ENCODE results near the gene C1QTNF8. TPM values are rescaled to one million over a fixed set of nuclear protein-coding genes. Genes with fewer than 3 reads are reported as not detected.

C1QTNF8 gene
- total RNA-seq, 2 experiments from 2014 or later: not detected

GRCh38 chr16:1102333-1102700, 6.3 kb upstream of the C1QTNF8 start:
- Histone ChIP-seq H3K79me2 (ENCODE audit: insufficient read depth, low read depth, low read length) (no peaks in the 10 kb centered on the region), H2AFZ (ENCODE audit: low read length) (no peak overlapping the region), H3K9me3 (ENCODE audit: low read length) (no peaks in the 10 kb centered on the region), H4K20me1 (ENCODE audit: insufficient read depth, low read length) (no peaks in the 10 kb centered on the region), H3K9me2 (ENCODE audit: insufficient read depth, low read length) (no peaks in the 10 kb centered on the region), H3K27ac (ENCODE audit: low read depth, low read length, poor library complexity, severe bottlenecking) (no peak overlapping the region), H3K4me1 (ENCODE audit: insufficient read depth, low read length, poor library complexity, severe bottlenecking) (no peaks in the 10 kb centered on the region), H3K4me2 (ENCODE audit: low read length) (no peak overlapping the region), H3K4me3 (ENCODE audit: low read depth, low read length, poor library complexity, severe bottlenecking) (no peak overlapping the region), H3K36me3 (ENCODE audit: insufficient read depth, low read length) (no peaks in the 10 kb centered on the region)
- no peak for TF ChIP-seq EZH2phosphoT487 (IDR thresholded peaks at IDR 0.05; ENCODE audit: borderline replicate concordance, low read depth, low read length)
- TF ChIP-seq CTCF (conservative IDR thresholded peaks at IDR 0.05; ENCODE audit: low read length): no peak
- CTCF ChIA-PET (ENCODE audit: unreplicated experiment): no interaction called here
- BruUV-seq (replicated peaks): no TSS peak
- DNase-seq (ENCODE audit: low spot score): no peak
- intact Hi-C loops (cut with micrococcal nuclease; ENCODE audit: unreplicated experiment): loop anchor here (2.0 kb wide), 1 partner anchor 290 kb away; no protein-coding TSS in a partner anchor
- POLR2A ChIA-PET: no interaction called here

GRCh38 chr16:1101573-1102332, 5.7 kb upstream of the C1QTNF8 start:
- no peaks in the 10 kb centered on the region for H3K36me3 ChIP-seq (ENCODE audit: insufficient read depth, low read length)
- H3K9me3 ChIP-seq (ENCODE audit: low read length): no peaks in the 10 kb centered on the region
- no peaks in the 10 kb centered on the region for H4K20me1 ChIP-seq (ENCODE audit: insufficient read depth, low read length)
- intact Hi-C loops (cut with micrococcal nuclease; ENCODE audit: unreplicated experiment): loop anchor here (2.0 kb wide), 1 partner anchor 289 kb away; no protein-coding TSS in a partner anchor
- POLR2A ChIA-PET: no interaction called here
- BruUV-seq (replicated peaks): no TSS peak
- H3K4me2 ChIP-seq (ENCODE audit: low read length): no peak overlapping the region
- no peak overlapping the region for H2AFZ ChIP-seq (ENCODE audit: low read length)
- no peaks in the 10 kb centered on the region for H3K79me2 ChIP-seq (ENCODE audit: insufficient read depth, low read depth, low read length)
- H3K9me2 ChIP-seq (ENCODE audit: insufficient read depth, low read length): no peaks in the 10 kb centered on the region
- H3K4me3 ChIP-seq (ENCODE audit: low read depth, low read length, poor library complexity, severe bottlenecking): no peak overlapping the region
- TF ChIP-seq EZH2phosphoT487 (IDR thresholded peaks at IDR 0.05; ENCODE audit: borderline replicate concordance, low read depth, low read length): no peak
- no peak for TF ChIP-seq CTCF (conservative IDR thresholded peaks at IDR 0.05; ENCODE audit: low read length)
- no peaks in the 10 kb centered on the region for H3K4me1 ChIP-seq (ENCODE audit: insufficient read depth, low read length, poor library complexity, severe bottlenecking)
- no peak for DNase-seq (ENCODE audit: low spot score)
- CTCF ChIA-PET (ENCODE audit: unreplicated experiment): no interaction called here
- no peak overlapping the region for H3K27ac ChIP-seq (ENCODE audit: low read depth, low read length, poor library complexity, severe bottlenecking)

GRCh38 chr16:1101133-1101532, 5.1 kb upstream of the C1QTNF8 start:
- no peak for TF ChIP-seq EZH2phosphoT487 (IDR thresholded peaks at IDR 0.05; ENCODE audit: borderline replicate concordance, low read depth, low read length)
- TF ChIP-seq CTCF (conservative IDR thresholded peaks at IDR 0.05; ENCODE audit: low read length): no peak
- H2AFZ ChIP-seq (ENCODE audit: low read length): no peak overlapping the region
- no peaks in the 10 kb centered on the region for H3K79me2 ChIP-seq (ENCODE audit: insufficient read depth, low read depth, low read length)
- ChIA-PET CTCF (ENCODE audit: unreplicated experiment) (no interaction called here), POLR2A (no interaction called here)
- no peak overlapping the region for H3K4me3 ChIP-seq (ENCODE audit: low read depth, low read length, poor library complexity, severe bottlenecking)
- no peaks in the 10 kb centered on the region for H4K20me1 ChIP-seq (ENCODE audit: insufficient read depth, low read length)
- H3K9me3 ChIP-seq (ENCODE audit: low read length): no peaks in the 10 kb centered on the region
- DNase-seq (ENCODE audit: low spot score): no peak
- BruUV-seq (replicated peaks): no TSS peak
- H3K9me2 ChIP-seq (ENCODE audit: insufficient read depth, low read length): no peaks in the 10 kb centered on the region
- no peaks in the 10 kb centered on the region for H3K4me1 ChIP-seq (ENCODE audit: insufficient read depth, low read length, poor library complexity, severe bottlenecking)
- intact Hi-C loops (cut with micrococcal nuclease; ENCODE audit: unreplicated experiment): no loop called here
- H3K4me2 ChIP-seq (ENCODE audit: low read length): no peak overlapping the region
- no peak overlapping the region for H3K27ac ChIP-seq (ENCODE audit: low read depth, low read length, poor library complexity, severe bottlenecking)
- H3K36me3 ChIP-seq (ENCODE audit: insufficient read depth, low read length): no peaks in the 10 kb centered on the region
